Lower lobe of right lung (tissue), 2 donors: Measurements from ENCODE around the gene BAAT. TPM values are rescaled to one million over a fixed set of nuclear protein-coding genes. Genes with fewer than 3 reads are reported as not detected.
"Not testable (repeated sequence)": the region's sequence is repeated elsewhere in the genome, so short reads cannot be mapped to it uniquely, and the experiment has no call there.

Source experiments
- ATAC-seq, 2 donors: fragments of 200-7000 bp; cut with Tn5 transposase; one replicate each; pipeline ENCODE4 v1.9.1; 2020 to 2022; ENCODE audit warnings: mild to moderate bottlenecking in 2 of 2, moderate library complexity in 2 of 2
- DNase-seq: peaks from one replicate; pipeline ENCODE4 v3.0.0-alpha.2; 2020
- H3K27ac ChIP-seq: fragments of 200-600 bp; one replicate; pipeline ENCODE4 v1.8.0; 2022
- H3K27me3 ChIP-seq: fragments of 200-600 bp; one replicate; pipeline ENCODE4 v1.8.0; 2022; ENCODE audit warnings: low read depth
- H3K36me3 ChIP-seq: fragments of 200-600 bp; one replicate; pipeline ENCODE4 v1.8.0; 2022; ENCODE audit warnings: mild to moderate bottlenecking
- H3K4me1 ChIP-seq: fragments of 200-600 bp; one replicate; pipeline ENCODE4 v1.8.0; 2022
- H3K4me3 ChIP-seq: fragments of 200-600 bp; one replicate; pipeline ENCODE4 v1.8.0; 2022; ENCODE audit warnings: mild to moderate bottlenecking
- H3K9me3 ChIP-seq: fragments of 200-600 bp; one replicate; pipeline ENCODE4 v1.8.0; 2022
- intact Hi-C: fragments of 100-400 bp; cut with DNase I; formaldehyde crosslinking; loops from one replicate; pipeline ENCODE4 v1.11.0; 2022
- long read RNA-seq: library from polyadenylated mRNA; unstranded; transcript quantifications from one replicate; pipeline ENCODE4 v2.0.0, GENCODE V29; 2021
- total RNA-seq: library from RNA; stranded (reverse); fragmentation: NEBNext Ultra II Directional; extraction: Animal tissue kit (Norgen Biotek cat#: 25700); gene quantifications from one replicate; pipeline ENCODE4 v1.2.1, GENCODE V29; 2021
- TF ChIP-seq, protein P1 (sequence below): fragments of 200-600 bp; IDR thresholded peaks from one replicate; pipeline ENCODE4 v1.8.0; 2022; ENCODE audit warnings: antibody characterized with exemption, mild to moderate bottlenecking
- donor health status: DM: no; HTN: yes; CAD: no; lungs with severe emphysema.

BAAT gene
- total RNA-seq = not detected
- long read RNA-seq = 0 reads

- intact Hi-C loops, ATAC-seq, H3K27ac ChIP-seq, H3K4me1 ChIP-seq, H3K4me3 ChIP-seq, DNase-seq, H3K27me3 ChIP-seq, H3K9me3 ChIP-seq: not testable (repeated sequence)
- H3K36me3 ChIP-seq = peaks cover 21% of the 10 kb centered on the region
These were observed at the start of gene BAAT for GRCh38 chr9:101384873-101385536. TSS of gene BAAT (minus strand) at chr9:101385006. CDS start at chr9:101371404, 13,602 bp downstream.

DNA sequence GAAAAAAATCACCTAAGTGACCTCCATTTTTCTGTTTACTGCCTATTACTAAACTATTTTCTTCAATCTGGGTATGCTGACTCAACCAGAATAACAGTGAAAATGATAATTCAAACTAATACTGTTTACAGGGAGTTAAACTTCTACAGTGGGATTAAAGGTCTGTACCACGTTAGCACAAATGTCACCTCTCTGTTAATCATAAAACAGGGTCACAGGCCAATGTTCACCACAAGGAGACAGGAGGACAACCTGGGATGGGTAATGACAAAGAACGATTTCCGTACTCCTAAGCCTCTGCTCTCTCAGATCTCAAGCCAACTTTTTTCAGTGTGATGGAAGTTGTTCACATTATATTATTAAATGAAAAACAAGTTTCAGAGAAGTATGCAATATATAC is 48.4 kb upstream of the BAAT start:
- H3K4me3 ChIP-seq = no peak overlapping the region

GRCh38 chr9:101432740-101433139 is 47.9 kb upstream of the BAAT start:
- intact Hi-C loops = no loop called here
- Histone ChIP-seq H3K9me3 (no peaks in the 10 kb centered on the region), H3K27me3 (no peaks in the 10 kb centered on the region), H3K4me3 (no peak overlapping the region), H3K27ac (no peak overlapping the region), H3K4me1 (no peaks in the 10 kb centered on the region), H3K36me3 (no peaks in the 10 kb centered on the region)
- TF ChIP-seq, protein P1, sequence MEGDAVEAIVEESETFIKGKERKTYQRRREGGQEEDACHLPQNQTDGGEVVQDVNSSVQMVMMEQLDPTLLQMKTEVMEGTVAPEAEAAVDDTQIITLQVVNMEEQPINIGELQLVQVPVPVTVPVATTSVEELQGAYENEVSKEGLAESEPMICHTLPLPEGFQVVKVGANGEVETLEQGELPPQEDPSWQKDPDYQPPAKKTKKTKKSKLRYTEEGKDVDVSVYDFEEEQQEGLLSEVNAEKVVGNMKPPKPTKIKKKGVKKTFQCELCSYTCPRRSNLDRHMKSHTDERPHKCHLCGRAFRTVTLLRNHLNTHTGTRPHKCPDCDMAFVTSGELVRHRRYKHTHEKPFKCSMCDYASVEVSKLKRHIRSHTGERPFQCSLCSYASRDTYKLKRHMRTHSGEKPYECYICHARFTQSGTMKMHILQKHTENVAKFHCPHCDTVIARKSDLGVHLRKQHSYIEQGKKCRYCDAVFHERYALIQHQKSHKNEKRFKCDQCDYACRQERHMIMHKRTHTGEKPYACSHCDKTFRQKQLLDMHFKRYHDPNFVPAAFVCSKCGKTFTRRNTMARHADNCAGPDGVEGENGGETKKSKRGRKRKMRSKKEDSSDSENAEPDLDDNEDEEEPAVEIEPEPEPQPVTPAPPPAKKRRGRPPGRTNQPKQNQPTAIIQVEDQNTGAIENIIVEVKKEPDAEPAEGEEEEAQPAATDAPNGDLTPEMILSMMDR = no peak
- DNase-seq = no peak
- ATAC-seq = no peak

More for the DNA sequence above, 48.4 kb upstream of the BAAT start:
- ATAC-seq (no peak), DNase-seq (no peak)
- Histone ChIP-seq H3K27ac (no peak overlapping the region), H3K27me3 (no peaks in the 10 kb centered on the region), H3K9me3 (no peaks in the 10 kb centered on the region), H3K36me3 (no peaks in the 10 kb centered on the region), H3K4me1 (no peaks in the 10 kb centered on the region)
- intact Hi-C loops = no loop called here
- TF ChIP-seq, protein P1 = no peak

GRCh38 chr9:101432171-101432570 is 47.4 kb upstream of the BAAT start:
- H3K4me3 ChIP-seq = no peak overlapping the region
- ATAC-seq (no peak), DNase-seq (no peak)
- TF ChIP-seq, protein P1 = no peak
- intact Hi-C loops = no loop called here
- no peaks in the 10 kb centered on the region for H3K9me3 ChIP-seq
- no peaks in the 10 kb centered on the region for H3K4me1 ChIP-seq
- no peak overlapping the region for H3K27ac ChIP-seq
- no peaks in the 10 kb centered on the region for H3K36me3 ChIP-seq
- H3K27me3 ChIP-seq = no peaks in the 10 kb centered on the region

- no peak overlapping the region for H3K4me3 ChIP-seq
- no peaks in the 10 kb centered on the region for H3K4me1 ChIP-seq
- TF ChIP-seq, protein P1 = no peak
- H3K36me3 ChIP-seq = no peaks in the 10 kb centered on the region
- H3K27me3 ChIP-seq = no peaks in the 10 kb centered on the region
- ATAC-seq (no peak), DNase-seq (no peak)
- intact Hi-C loops = no loop called here
- H3K27ac ChIP-seq = no peak overlapping the region
- no peaks in the 10 kb centered on the region for H3K9me3 ChIP-seq
These were observed 44.9 kb upstream of the BAAT start for GRCh38 chr9:101429736-101430135.

DNA sequence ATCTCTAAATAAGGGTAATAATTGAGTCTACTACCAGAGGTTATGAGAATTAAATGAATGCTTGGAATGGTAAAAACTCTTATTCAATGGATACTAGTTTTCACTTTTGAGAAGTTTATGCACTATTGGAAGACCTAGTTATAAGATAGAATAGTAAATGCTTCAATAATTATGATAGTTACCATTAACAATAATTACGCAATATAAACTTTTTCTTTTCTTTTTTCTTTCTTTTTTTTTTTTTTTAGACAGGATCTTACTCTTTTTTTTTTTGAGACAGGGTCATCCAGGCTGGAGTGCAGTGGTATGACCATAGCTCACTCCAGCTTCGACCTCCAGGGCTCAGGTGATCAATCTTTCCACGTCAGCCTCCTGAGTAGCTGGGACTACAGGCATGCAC is 44.1 kb upstream of the BAAT start:
- no peak overlapping the region for H3K4me3 ChIP-seq
- H3K27ac ChIP-seq = no peak overlapping the region
- H3K9me3 ChIP-seq = no peaks in the 10 kb centered on the region
- intact Hi-C loops = no loop called here
- DNase-seq (no peak), ATAC-seq (no peak)
- TF ChIP-seq, protein P1 = no peak
- H3K4me1 ChIP-seq = no peaks in the 10 kb centered on the region
- H3K27me3 ChIP-seq = no peaks in the 10 kb centered on the region
- H3K36me3 ChIP-seq = no peaks in the 10 kb centered on the region
